Measurements from ENCODE around the gene MTCH2. TPM values are rescaled to one million over a fixed set of nuclear protein-coding genes. Genes with fewer than 3 reads are reported as not detected.

The MTCH2 gene
- polyA plus RNA-seq (153 to 232 TPM (median 185 TPM) in 3 replicates), polyA minus RNA-seq (125 to 181 TPM (median 129 TPM) in 3 replicates)
- 34.7 TPM for polyA plus RNA-seq (2011; ENCODE audit: low read depth)
- 182 and 257 TPM in 2 replicates for polyA plus RNA-seq (2011; cell fraction: cytosol; rRNA removed)
- 119 and 136 TPM in 2 replicates for polyA plus RNA-seq (2011; cell fraction: nucleus; rRNA removed)
- 103 and 179 TPM in 2 replicates for polyA plus RNA-seq (2012; ENCODE audit: low replicate concordance)
- 98.4 TPM for polyA minus RNA-seq (2011; cell fraction: cytosol; rRNA and poly(A)+ RNA removed)
- polyA minus RNA-seq (2011; cell fraction: nucleus; rRNA and poly(A)+ RNA removed) = 25.9 and 48.2 TPM in 2 replicates

DNA sequence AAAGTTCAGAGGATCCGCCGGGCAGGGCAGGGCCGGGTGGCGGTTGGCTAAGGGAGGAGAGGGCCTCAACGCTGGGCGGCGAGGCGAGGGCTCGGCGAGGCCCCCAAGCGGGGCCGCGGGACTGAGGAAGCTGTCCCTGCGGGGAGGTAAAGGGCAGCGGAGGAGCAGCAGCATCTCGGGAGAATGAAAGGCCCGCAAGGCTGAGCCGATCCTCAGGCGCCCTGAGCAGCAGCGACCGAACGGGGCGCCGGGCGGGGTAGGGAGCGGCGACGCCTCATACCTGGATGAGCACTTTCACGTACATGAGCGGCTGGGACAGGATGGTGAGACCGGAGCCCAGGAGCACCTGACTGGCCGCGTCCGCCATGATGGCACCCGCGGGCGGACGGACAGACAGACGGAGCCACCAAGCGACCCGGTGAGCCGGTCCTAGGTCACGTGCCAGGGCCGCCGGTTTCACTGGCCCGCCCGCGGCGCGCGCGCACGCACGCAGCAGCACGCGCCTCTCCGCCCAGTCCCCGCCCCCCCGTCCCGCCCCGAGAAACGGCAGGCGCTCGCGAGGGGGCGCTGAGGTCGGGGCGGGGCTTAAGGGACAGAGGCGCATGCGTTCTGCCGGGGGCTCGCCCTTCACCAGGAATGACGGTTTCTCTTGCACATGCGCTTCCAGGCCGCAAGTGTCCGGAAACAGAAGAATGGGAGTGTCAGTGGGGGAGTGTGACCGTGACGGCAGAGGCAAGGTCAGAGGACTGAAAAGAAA lies at the start of gene MTCH2:
MTCH2 (minus strand) TSS at position 461 of the 757 bp plus-strand sequence; CDS start at position 367, 94 bp downstream.
- Histone ChIP-seq H3K9me1 (ENCODE audit: control insufficient read depth, extremely low read depth, insufficient read depth, low read length) (no peaks in the 10 kb centered on the region), H3K36me3 (ENCODE audit: control insufficient read depth in 2 of 2, extremely low read depth in 1 of 2, insufficient read depth in 2 of 2, low read length in 2 of 2) (peaks cover 7% of the 10 kb centered on the region in 2 experiments), H3K9me3 (ENCODE audit: control insufficient read depth, low read depth, low read length) (no peaks in the 10 kb centered on the region), H4K20me1 (ENCODE audit: control insufficient read depth, extremely low read depth, insufficient read depth, low read length) (no peaks in the 10 kb centered on the region), H3K4me1 (ENCODE audit: control insufficient read depth, extremely low read depth, insufficient read depth, low read length) (peaks cover 11% of the 10 kb centered on the region), H3K27ac (ENCODE audit: control insufficient read depth, insufficient read depth, low read length) (peak within 1 kb of the TSS; percentile 92), H3K27me3 (ENCODE audit: control insufficient read depth, extremely low read depth, insufficient read depth, low read length) (no peaks in the 10 kb centered on the region), H2AFZ (ENCODE audit: control insufficient read depth, low read length) (peak within 1 kb of the TSS; percentile 92), H3K9ac (ENCODE audit: control insufficient read depth, extremely low read depth, insufficient read depth, low read length) (peak within 1 kb of the TSS; percentile 96), H3K4me2 (ENCODE audit: control insufficient read depth, extremely low read depth, insufficient read depth, low read depth, low read length) (peak within 1 kb of the TSS; percentile 89), H3K4me3 (ENCODE audit: control insufficient read depth in 2 of 3, extremely low read depth in 1 of 3, insufficient read depth in 2 of 3, low read depth in 1 of 3, low read length in 3 of 3) (peak within 1 kb of the TSS; percentile 84 to 96 (median 95)), H3K79me2 (ENCODE audit: control insufficient read depth, insufficient read depth, low read length) (peaks cover 32% of the 10 kb centered on the region)
- DNase-seq (ENCODE audit: low read depth, low spot score) (peak; percentile 82), FAIRE-seq (no peak)
- dilution Hi-C loops (cut with MboI; ENCODE audit: extremely low pct_ligation_motif_present, low sequenced_read_pairs) = no loop called here
- TF ChIP-seq, protein P1, sequence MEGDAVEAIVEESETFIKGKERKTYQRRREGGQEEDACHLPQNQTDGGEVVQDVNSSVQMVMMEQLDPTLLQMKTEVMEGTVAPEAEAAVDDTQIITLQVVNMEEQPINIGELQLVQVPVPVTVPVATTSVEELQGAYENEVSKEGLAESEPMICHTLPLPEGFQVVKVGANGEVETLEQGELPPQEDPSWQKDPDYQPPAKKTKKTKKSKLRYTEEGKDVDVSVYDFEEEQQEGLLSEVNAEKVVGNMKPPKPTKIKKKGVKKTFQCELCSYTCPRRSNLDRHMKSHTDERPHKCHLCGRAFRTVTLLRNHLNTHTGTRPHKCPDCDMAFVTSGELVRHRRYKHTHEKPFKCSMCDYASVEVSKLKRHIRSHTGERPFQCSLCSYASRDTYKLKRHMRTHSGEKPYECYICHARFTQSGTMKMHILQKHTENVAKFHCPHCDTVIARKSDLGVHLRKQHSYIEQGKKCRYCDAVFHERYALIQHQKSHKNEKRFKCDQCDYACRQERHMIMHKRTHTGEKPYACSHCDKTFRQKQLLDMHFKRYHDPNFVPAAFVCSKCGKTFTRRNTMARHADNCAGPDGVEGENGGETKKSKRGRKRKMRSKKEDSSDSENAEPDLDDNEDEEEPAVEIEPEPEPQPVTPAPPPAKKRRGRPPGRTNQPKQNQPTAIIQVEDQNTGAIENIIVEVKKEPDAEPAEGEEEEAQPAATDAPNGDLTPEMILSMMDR (optimal IDR thresholded peaks at IDR 0.05 in 1 of 3, IDR thresholded peaks at IDR 0.05 in 1 of 3, conservative IDR thresholded peaks at IDR 0.05 in 1 of 3; ENCODE audit: extremely low read depth in 1 of 3, insufficient read depth in 2 of 3, low read length in 3 of 3) = peak in 2 of 3 experiments; percentile 10 to 28
- TF ChIP-seq EZH2 (IDR thresholded peaks at IDR 0.05; ENCODE audit: low read length) = no peak

DNA sequence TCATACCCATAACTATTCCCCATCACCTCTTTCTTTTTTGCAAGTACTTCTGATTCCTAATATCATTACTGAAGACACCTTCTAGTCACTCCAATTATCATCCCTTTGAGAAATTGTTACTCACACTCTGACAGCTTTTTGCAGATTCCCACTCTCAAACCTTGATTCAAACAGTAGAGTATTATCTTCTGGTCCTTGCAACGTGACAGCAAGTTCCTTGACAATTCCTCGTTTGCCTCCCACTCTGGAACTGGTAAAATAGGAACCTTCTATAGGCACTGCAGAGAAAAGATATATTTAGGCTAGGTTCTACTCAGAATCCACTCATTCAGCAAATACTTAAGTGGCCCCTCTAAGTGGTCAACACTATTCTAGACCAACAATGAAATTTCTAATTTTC lies 49.6 kb upstream of the MTCH2 start:
- Histone ChIP-seq H3K36me3 (ENCODE audit: control insufficient read depth in 2 of 2, extremely low read depth in 1 of 2, insufficient read depth in 2 of 2, low read length in 2 of 2) (no peaks in the 10 kb centered on the region), H3K27me3 (ENCODE audit: control insufficient read depth, extremely low read depth, insufficient read depth, low read length) (no peaks in the 10 kb centered on the region), H3K27ac (ENCODE audit: control insufficient read depth, insufficient read depth, low read length) (no peak overlapping the region), H3K9me3 (ENCODE audit: control insufficient read depth, low read depth, low read length) (no peaks in the 10 kb centered on the region), H3K4me3 (ENCODE audit: control insufficient read depth in 2 of 3, extremely low read depth in 1 of 3, insufficient read depth in 2 of 3, low read depth in 1 of 3, low read length in 3 of 3) (no peak overlapping the region), H3K9ac (ENCODE audit: control insufficient read depth, extremely low read depth, insufficient read depth, low read length) (no peak overlapping the region), H3K4me1 (ENCODE audit: control insufficient read depth, extremely low read depth, insufficient read depth, low read length) (no peaks in the 10 kb centered on the region), H2AFZ (ENCODE audit: control insufficient read depth, low read length) (no peak overlapping the region), H3K79me2 (ENCODE audit: control insufficient read depth, insufficient read depth, low read length) (no peaks in the 10 kb centered on the region), H3K9me1 (ENCODE audit: control insufficient read depth, extremely low read depth, insufficient read depth, low read length) (no peaks in the 10 kb centered on the region), H4K20me1 (ENCODE audit: control insufficient read depth, extremely low read depth, insufficient read depth, low read length) (no peaks in the 10 kb centered on the region), H3K4me2 (ENCODE audit: control insufficient read depth, extremely low read depth, insufficient read depth, low read depth, low read length) (no peak overlapping the region)
- FAIRE-seq (no peak), DNase-seq (ENCODE audit: low read depth, low spot score) (no peak)
- TF ChIP-seq, protein P1 (optimal IDR thresholded peaks at IDR 0.05 in 1 of 3, IDR thresholded peaks at IDR 0.05 in 1 of 3, conservative IDR thresholded peaks at IDR 0.05 in 1 of 3; ENCODE audit: extremely low read depth in 1 of 3, insufficient read depth in 2 of 3, low read length in 3 of 3) = no peak
- no peak for TF ChIP-seq EZH2 (IDR thresholded peaks at IDR 0.05; ENCODE audit: low read length)
- dilution Hi-C loops (cut with MboI; ENCODE audit: extremely low pct_ligation_motif_present, low sequenced_read_pairs) = no loop called here

Data from keratinocyte (primary cell).